ENCODE measurements around the gene EPDR1.

The EPDR1 gene

DNA sequence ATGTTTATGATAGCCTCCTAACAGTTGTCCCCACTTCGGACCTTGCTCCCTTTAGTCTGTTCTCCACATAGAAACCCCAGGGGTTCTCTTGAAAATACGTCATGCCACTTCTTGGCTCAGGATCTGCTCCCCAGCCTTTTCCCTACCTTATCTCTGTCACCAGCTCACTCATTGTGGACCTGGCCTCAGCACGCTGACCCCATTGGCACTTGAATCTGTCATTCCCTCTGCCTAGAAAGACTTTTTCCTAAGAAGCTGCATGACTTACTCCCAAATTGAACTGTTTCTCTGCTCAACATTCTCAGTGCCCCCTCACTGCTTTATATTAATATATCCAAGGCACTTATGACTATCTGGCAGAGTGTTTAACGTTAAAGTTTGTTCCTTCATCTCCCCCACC is 8.4 kb downstream of the EPDR1 start:
- no peaks in the 10 kb centered on the region for H3K4me1 ChIP-seq (ENCODE audit: control insufficient read depth, insufficient read depth, low read length, poor library complexity, severe bottlenecking)
- no peak overlapping the region for H3K27ac ChIP-seq (ENCODE audit: insufficient read depth, low read length, poor library complexity, severe bottlenecking)
- H3K9me3 ChIP-seq (ENCODE audit: control insufficient read depth, low read length), result no peaks in the 10 kb centered on the region
- DNase-seq, result no peak
- no peaks in the 10 kb centered on the region for H3K27me3 ChIP-seq (replicated peaks; ENCODE audit: control insufficient read depth, insufficient read depth, low read length, poor library complexity, severe bottlenecking)
- H3K36me3 ChIP-seq (ENCODE audit: control insufficient read depth, insufficient read depth, low read length), result no peaks in the 10 kb centered on the region
- no peak overlapping the region for H3K4me3 ChIP-seq (ENCODE audit: insufficient read depth, low read depth, low read length, poor library complexity, severe bottlenecking)

DNA sequence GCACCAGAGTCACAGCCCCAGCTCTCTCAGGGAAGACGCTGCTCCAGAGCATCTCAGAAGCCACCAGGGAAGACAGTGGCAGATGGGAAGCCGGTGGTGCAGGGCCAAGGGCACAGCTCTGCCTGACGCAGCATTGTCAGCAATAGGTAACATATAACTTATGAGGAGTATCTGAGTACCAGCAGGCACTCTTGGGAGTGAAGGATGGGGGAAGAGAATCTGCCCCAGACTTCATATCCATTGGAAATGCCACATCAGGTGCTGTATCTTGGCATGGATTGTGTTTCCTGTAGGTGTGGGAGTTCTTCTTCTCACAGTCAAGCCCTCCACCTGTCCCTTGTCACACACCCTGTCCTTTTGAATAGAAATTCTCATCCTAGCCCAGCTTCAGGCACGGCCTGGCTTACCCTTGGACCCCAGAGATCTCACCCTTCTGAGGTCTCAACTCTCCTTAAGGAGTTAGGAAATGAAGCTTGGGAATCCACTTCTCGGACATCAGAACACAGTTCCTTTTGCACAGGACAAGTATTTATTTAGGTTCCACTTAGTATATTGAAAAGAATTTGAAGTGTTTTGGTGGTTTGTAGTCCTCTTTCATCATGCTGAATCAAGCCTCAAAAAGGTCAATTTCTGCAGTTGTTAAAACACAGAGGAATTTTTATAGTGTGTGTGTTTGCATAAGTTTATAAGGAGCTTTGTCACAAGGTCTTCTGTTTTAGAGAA is 9.9 kb downstream of the EPDR1 start:
- Histone ChIP-seq H3K4me1 (ENCODE audit: control insufficient read depth, insufficient read depth, low read length, poor library complexity, severe bottlenecking) (no peaks in the 10 kb centered on the region), H3K4me3 (ENCODE audit: insufficient read depth, low read depth, low read length, poor library complexity, severe bottlenecking) (no peak overlapping the region), H3K27me3 (replicated peaks; ENCODE audit: control insufficient read depth, insufficient read depth, low read length, poor library complexity, severe bottlenecking) (no peaks in the 10 kb centered on the region), H3K9me3 (ENCODE audit: control insufficient read depth, low read length) (no peaks in the 10 kb centered on the region), H3K27ac (ENCODE audit: insufficient read depth, low read length, poor library complexity, severe bottlenecking) (no peak overlapping the region), H3K36me3 (ENCODE audit: control insufficient read depth, insufficient read depth, low read length) (no peaks in the 10 kb centered on the region)
- DNase-seq, result no peak

DNA sequence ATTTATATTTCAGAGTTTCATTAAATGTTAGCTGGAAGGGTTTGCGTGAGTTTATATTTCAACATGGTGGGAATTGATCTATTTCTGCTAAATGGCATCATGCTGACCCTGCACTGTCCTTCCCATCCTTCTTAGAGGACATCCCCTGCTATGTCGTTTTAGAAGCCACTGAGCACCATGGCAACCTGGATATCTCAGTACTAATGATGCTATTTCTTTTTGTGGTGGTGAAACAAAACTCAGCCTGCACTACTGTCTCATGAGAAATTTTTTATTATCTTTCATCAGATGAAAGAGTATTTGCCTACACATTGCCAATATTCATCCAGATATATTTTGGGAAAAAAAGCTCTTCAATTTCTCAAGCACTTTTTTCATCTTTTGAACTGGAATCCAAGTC is 12.1 kb downstream of the EPDR1 start:
- H3K4me3 ChIP-seq (ENCODE audit: insufficient read depth, low read depth, low read length, poor library complexity, severe bottlenecking), result no peak overlapping the region
- no peaks in the 10 kb centered on the region for H3K36me3 ChIP-seq (ENCODE audit: control insufficient read depth, insufficient read depth, low read length)
- no peak overlapping the region for H3K27ac ChIP-seq (ENCODE audit: insufficient read depth, low read length, poor library complexity, severe bottlenecking)
- no peaks in the 10 kb centered on the region for H3K4me1 ChIP-seq (ENCODE audit: control insufficient read depth, insufficient read depth, low read length, poor library complexity, severe bottlenecking)
- H3K9me3 ChIP-seq (ENCODE audit: control insufficient read depth, low read length), result no peaks in the 10 kb centered on the region
- no peak for DNase-seq
- no peaks in the 10 kb centered on the region for H3K27me3 ChIP-seq (replicated peaks; ENCODE audit: control insufficient read depth, insufficient read depth, low read length, poor library complexity, severe bottlenecking)

DNA sequence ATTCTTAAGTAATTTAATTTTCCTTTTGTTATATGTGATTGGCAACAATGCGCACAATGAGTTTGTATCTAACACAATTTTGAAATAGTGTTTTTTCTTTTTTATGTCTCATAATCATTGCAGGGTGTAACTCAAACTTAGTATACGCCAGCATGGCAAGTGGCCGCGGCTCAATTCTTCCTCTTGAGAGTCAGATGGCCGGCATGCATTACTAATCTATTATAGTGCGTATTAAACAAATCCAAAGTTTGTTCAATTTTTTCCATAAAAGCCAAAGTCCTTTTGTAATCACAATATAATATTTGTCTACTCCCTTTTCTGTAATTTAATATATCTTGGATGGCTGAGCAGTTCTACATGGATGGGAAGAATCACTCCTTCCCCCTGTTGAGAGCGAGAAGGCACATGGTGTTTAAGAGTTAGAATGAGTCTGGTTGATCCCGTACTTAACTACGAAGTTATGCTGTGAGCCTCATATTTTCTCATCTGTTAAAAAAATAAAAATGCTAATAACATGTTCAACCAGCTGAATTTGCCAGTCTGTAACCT is 12.7 kb downstream of the EPDR1 start:
- H3K4me3 ChIP-seq (ENCODE audit: insufficient read depth, low read depth, low read length, poor library complexity, severe bottlenecking), result no peak overlapping the region
- H3K27me3 ChIP-seq (replicated peaks; ENCODE audit: control insufficient read depth, insufficient read depth, low read length, poor library complexity, severe bottlenecking), result no peaks in the 10 kb centered on the region
- DNase-seq, result no peak
- no peaks in the 10 kb centered on the region for H3K9me3 ChIP-seq (ENCODE audit: control insufficient read depth, low read length)
- H3K4me1 ChIP-seq (ENCODE audit: control insufficient read depth, insufficient read depth, low read length, poor library complexity, severe bottlenecking), result no peaks in the 10 kb centered on the region
- H3K36me3 ChIP-seq (ENCODE audit: control insufficient read depth, insufficient read depth, low read length), result no peaks in the 10 kb centered on the region
- H3K27ac ChIP-seq (ENCODE audit: insufficient read depth, low read length, poor library complexity, severe bottlenecking), result no peak overlapping the region

DNA sequence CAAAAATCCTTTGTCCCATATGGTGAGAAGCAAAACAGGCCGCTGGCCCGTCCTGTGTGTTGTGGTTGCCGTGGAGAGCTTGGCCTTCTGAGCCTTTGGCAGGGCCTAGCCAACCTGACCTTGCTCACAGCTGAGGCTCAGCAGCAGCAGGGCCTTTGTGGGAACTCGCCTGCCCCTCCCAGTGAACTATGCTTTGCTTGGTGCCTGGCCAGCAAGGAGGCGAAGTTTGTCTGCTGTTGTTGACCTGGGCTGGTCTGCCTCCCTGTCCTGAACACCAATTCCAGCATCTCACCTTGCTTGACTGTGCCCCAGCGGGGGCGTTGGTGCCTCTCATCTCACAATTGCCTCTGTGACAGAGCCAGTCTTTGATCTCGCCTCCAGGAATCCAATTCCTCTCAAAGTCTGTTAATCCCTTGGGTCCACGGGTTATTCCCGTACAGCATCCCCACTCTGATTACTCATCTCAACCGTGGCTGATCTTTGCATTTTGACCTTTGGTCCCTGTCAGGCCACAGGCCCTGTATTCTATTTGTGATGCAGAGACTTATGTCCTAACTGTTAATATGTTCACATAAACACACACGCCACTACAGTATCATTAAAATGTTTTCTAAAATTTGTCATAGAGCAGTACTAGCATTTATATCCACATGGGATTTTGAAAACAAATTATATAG is 22.6 kb downstream of the EPDR1 start:
- Histone ChIP-seq H3K27me3 (replicated peaks; ENCODE audit: control insufficient read depth, insufficient read depth, low read length, poor library complexity, severe bottlenecking) (no peaks in the 10 kb centered on the region), H3K4me3 (ENCODE audit: insufficient read depth, low read depth, low read length, poor library complexity, severe bottlenecking) (no peak overlapping the region), H3K9me3 (ENCODE audit: control insufficient read depth, low read length) (no peaks in the 10 kb centered on the region), H3K27ac (ENCODE audit: insufficient read depth, low read length, poor library complexity, severe bottlenecking) (no peak overlapping the region), H3K36me3 (ENCODE audit: control insufficient read depth, insufficient read depth, low read length) (no peaks in the 10 kb centered on the region), H3K4me1 (ENCODE audit: control insufficient read depth, insufficient read depth, low read length, poor library complexity, severe bottlenecking) (no peaks in the 10 kb centered on the region)
- DNase-seq, result no peak

DNA sequence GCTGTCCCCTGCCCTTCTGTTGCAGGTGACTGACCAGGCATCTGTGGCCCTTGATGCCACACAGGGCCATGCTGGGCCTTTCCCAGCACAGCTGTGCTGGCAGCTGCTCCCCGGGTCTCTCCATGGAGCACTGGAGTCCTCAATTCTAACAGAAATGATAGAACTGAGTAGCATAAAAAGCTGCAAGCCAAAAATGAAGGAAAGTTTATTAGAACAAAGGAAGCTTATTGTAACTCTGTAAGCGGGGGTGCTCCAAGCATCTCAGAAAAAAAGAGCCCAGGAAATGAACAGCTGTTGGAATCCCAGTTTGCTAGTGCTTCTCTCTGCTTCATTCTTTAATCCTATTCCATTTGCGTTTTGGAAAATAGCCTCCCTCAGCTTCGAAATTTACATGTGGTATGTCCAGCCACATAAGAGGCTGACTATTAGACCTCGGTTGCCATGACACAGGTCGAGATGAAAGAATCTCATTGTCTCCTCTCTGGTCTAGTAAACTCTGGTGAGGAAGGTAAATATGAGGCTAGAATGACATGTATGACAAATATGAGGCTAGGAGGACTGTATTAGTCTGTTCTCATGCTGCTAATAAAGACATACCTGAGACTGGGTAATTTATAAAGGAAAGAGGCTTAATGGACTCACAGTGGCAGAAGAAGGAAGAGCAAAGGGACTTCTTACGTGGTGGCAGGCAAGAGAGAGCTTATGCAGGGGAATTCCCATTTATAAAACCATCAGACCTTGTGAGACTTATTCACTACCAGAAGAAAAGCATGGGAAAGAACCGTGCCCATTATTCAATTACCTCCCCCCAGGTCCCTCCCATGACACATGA is 23.7 kb downstream of the EPDR1 start:
- DNase-seq, result no peak
- H3K9me3 ChIP-seq (ENCODE audit: control insufficient read depth, low read length), result no peaks in the 10 kb centered on the region
- no peaks in the 10 kb centered on the region for H3K4me1 ChIP-seq (ENCODE audit: control insufficient read depth, insufficient read depth, low read length, poor library complexity, severe bottlenecking)
- H3K27ac ChIP-seq (ENCODE audit: insufficient read depth, low read length, poor library complexity, severe bottlenecking), result no peak overlapping the region
- no peak overlapping the region for H3K4me3 ChIP-seq (ENCODE audit: insufficient read depth, low read depth, low read length, poor library complexity, severe bottlenecking)
- H3K36me3 ChIP-seq (ENCODE audit: control insufficient read depth, insufficient read depth, low read length), result no peaks in the 10 kb centered on the region
- H3K27me3 ChIP-seq (replicated peaks; ENCODE audit: control insufficient read depth, insufficient read depth, low read length, poor library complexity, severe bottlenecking), result no peaks in the 10 kb centered on the region

DNA sequence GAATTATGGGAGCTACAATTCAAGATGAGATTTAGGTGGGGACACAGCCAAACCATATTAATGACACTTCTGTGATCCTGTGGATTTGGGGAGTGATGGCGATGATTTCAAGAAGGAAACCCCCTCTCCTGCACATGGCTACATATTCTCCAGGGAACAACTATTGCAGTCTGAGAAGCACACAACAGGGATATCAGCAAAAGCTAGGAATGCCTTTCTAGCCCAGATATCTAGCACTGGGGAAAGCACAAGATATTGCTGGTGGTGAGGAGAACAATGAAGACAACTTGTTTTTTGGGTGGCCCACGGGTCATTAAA is 24.3 kb downstream of the EPDR1 start:
- Histone ChIP-seq H3K27me3 (replicated peaks; ENCODE audit: control insufficient read depth, insufficient read depth, low read length, poor library complexity, severe bottlenecking) (no peaks in the 10 kb centered on the region), H3K4me3 (ENCODE audit: insufficient read depth, low read depth, low read length, poor library complexity, severe bottlenecking) (no peak overlapping the region), H3K27ac (ENCODE audit: insufficient read depth, low read length, poor library complexity, severe bottlenecking) (no peak overlapping the region), H3K36me3 (ENCODE audit: control insufficient read depth, insufficient read depth, low read length) (no peaks in the 10 kb centered on the region), H3K4me1 (ENCODE audit: control insufficient read depth, insufficient read depth, low read length, poor library complexity, severe bottlenecking) (no peaks in the 10 kb centered on the region), H3K9me3 (ENCODE audit: control insufficient read depth, low read length) (no peaks in the 10 kb centered on the region)
- no peak for DNase-seq

DNA sequence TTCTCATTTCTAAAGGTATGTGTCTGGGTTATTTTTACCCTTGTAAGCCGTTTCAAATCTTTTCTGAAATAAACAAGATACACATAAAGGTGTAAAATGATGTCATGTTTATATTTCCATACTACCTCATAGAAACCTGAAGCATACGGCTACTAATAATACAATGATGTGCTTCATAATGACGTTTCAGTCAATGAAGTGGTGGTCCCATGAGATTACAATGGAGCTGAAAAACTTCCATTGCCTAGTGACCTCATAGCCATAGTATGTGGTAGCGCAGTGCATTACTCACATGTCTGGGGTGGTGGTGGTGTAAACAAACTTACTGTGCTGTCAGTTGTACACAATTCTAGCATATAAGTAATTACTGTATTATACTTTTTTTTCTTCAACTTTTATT is 24.9 kb downstream of the EPDR1 start:
- Histone ChIP-seq H3K36me3 (ENCODE audit: control insufficient read depth, insufficient read depth, low read length) (no peaks in the 10 kb centered on the region), H3K4me1 (ENCODE audit: control insufficient read depth, insufficient read depth, low read length, poor library complexity, severe bottlenecking) (no peaks in the 10 kb centered on the region), H3K27me3 (replicated peaks; ENCODE audit: control insufficient read depth, insufficient read depth, low read length, poor library complexity, severe bottlenecking) (no peaks in the 10 kb centered on the region), H3K4me3 (ENCODE audit: insufficient read depth, low read depth, low read length, poor library complexity, severe bottlenecking) (no peak overlapping the region), H3K9me3 (ENCODE audit: control insufficient read depth, low read length) (no peaks in the 10 kb centered on the region), H3K27ac (ENCODE audit: insufficient read depth, low read length, poor library complexity, severe bottlenecking) (no peak overlapping the region)
- no peak for DNase-seq

DNA sequence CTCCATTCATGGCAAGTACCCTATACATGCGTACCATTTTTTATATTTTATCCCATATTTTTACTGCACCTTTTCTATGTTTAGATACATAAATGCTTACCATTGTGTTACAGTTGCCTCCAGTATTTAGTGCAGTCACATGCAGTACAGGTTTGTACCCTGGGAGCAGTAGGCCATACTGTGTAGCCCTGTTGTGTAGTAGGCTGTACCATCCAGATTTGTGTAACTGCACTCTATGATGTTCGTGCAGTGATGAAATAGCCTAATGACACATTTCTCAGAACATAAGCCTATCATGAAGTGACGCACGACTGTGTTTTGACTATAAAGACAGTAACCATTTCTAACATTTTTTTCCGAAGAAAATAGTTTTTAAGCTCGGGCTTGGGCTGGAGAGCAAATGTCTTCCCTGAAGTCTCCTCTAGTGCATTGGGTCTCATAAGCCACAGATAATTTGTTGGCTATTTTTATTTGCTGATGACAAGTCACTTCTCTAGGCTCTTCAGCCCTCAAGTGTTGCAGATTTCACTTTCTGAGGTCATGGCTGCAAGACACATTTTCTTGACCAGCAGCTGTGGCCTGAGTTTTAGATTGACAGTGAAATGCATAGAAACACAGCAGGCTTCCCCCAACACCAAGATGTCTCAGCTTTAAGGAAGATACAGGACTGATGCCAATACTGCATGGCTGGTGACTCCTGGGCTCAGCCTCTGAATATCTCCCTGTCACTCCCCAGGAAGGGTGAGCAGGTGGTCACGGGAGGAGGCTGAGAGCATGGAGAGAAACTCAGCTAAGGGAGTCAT is 26.9 kb downstream of the EPDR1 start:
- Histone ChIP-seq H3K27ac (ENCODE audit: insufficient read depth, low read length, poor library complexity, severe bottlenecking) (no peak overlapping the region), H3K36me3 (ENCODE audit: control insufficient read depth, insufficient read depth, low read length) (no peaks in the 10 kb centered on the region), H3K4me1 (ENCODE audit: control insufficient read depth, insufficient read depth, low read length, poor library complexity, severe bottlenecking) (no peaks in the 10 kb centered on the region), H3K27me3 (replicated peaks; ENCODE audit: control insufficient read depth, insufficient read depth, low read length, poor library complexity, severe bottlenecking) (no peaks in the 10 kb centered on the region), H3K9me3 (ENCODE audit: control insufficient read depth, low read length) (no peaks in the 10 kb centered on the region), H3K4me3 (ENCODE audit: insufficient read depth, low read depth, low read length, poor library complexity, severe bottlenecking) (no peak overlapping the region)
- DNase-seq, result no peak

Measured in effector memory CD4-positive, alpha-beta T cell (primary cell).